Fibroblast of mammary gland (primary cell): ENCODE data around the gene SRA1.
"Not testable (repeated sequence)": the region's sequence is repeated elsewhere in the genome, so short reads cannot be mapped to it uniquely, and the experiment has no call there.

Experiments used
- DNase-seq: peaks from one replicate; pipeline ENCODE4 v3.0.0-alpha.2; 2010; ENCODE audit warnings: low read depth
- H3K4me3 ChIP-seq: 2 replicates; pipeline ENCODE4 v1.5.1; 2011; ENCODE audit warnings: low read depth, mild to moderate bottlenecking, low read length, moderate library complexity; ENCODE audit not compliant: control insufficient read depth
- TF ChIP-seq, protein P1 (sequence below): conservative IDR thresholded peaks from 2 replicates; pipeline ENCODE4 v1.5.1; 2011; ENCODE audit warnings: low read depth, low read length, inconsistent platforms; ENCODE audit not compliant: control insufficient read depth, insufficient read depth

The SRA1 gene

GRCh38 chr5:140598836-140599235, 41.6 kb upstream of the SRA1 start:
- no peak overlapping the region for H3K4me3 ChIP-seq
- no peak for DNase-seq
- TF ChIP-seq, protein P1, sequence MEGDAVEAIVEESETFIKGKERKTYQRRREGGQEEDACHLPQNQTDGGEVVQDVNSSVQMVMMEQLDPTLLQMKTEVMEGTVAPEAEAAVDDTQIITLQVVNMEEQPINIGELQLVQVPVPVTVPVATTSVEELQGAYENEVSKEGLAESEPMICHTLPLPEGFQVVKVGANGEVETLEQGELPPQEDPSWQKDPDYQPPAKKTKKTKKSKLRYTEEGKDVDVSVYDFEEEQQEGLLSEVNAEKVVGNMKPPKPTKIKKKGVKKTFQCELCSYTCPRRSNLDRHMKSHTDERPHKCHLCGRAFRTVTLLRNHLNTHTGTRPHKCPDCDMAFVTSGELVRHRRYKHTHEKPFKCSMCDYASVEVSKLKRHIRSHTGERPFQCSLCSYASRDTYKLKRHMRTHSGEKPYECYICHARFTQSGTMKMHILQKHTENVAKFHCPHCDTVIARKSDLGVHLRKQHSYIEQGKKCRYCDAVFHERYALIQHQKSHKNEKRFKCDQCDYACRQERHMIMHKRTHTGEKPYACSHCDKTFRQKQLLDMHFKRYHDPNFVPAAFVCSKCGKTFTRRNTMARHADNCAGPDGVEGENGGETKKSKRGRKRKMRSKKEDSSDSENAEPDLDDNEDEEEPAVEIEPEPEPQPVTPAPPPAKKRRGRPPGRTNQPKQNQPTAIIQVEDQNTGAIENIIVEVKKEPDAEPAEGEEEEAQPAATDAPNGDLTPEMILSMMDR, result no peak

DNA sequence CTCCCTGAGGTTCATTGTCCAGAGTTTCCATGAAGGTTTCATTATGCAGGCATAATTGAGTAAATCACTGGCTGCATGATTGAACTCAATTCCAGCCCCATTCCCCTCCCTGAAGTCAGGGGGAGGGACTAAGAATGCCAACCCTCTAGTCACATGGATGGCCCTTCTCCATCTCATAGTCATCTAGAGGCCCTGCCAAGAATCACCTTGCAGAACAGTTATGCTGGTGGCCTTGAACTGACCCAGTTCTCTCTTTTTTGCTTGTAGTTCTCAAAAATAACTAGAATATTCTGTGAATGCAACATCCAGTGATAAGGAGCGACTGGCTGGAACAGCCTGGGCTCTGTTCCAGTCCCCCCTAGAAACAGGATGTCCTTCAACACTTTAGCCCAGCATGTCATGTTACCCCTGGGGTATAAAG, 39.1 kb upstream of the SRA1 start:
- no peak for DNase-seq
- TF ChIP-seq, protein P1, result no peak
- H3K4me3 ChIP-seq, result no peak overlapping the region

DNA sequence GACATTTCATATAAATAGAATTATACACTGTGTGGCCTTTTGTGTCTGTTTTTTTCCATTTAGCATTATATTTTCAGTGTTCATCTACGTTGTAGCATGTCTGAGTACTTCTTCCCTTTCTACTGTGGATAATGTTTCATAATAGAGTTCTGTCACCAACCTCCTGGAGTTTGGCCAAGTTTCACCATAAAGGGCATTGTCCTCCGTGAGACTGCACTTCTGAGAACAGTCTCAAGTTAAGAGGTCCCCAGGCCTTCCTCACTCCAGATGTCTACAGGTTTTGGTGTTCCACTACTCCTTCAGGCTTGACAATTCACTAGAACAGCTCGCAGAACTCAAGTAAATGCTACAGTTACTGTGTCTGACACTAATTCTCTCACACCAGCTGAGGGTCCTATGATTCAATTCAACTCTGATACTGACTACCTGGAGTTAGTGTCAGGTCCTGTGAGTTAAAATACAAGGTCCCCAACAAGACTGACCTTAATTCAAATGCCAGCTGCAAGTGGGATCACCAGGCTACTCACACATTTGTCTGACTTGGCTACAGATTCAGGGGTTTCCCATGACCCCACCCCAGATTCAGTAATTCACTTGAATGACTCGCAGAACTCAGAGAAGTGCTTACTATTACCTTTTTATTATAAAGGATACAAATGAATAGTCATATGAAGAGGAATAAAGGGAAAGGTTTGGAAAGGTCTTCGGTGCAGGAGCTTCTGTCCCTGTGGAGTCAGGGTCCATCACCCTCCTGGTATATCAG, 38.4 kb upstream of the SRA1 start:
- TF ChIP-seq, protein P1, result no peak
- DNase-seq, result no peak
- no peak overlapping the region for H3K4me3 ChIP-seq

- TF ChIP-seq, protein P1, result no peak
- H3K4me3 ChIP-seq, result no peak overlapping the region
- no peak for DNase-seq
Observed at GRCh38 chr5:140594169-140594568, 36.9 kb upstream of the SRA1 start.

GRCh38 chr5:140593070-140593469, 35.8 kb upstream of the SRA1 start:
- not testable (repeated sequence) for H3K4me3 ChIP-seq, DNase-seq

GRCh38 chr5:140591747-140592372, 34.6 kb upstream of the SRA1 start:
- TF ChIP-seq, protein P1, result no peak
- peak; percentile 51 for DNase-seq
- no peak overlapping the region for H3K4me3 ChIP-seq

- TF ChIP-seq, protein P1, result no peak
- no peak for DNase-seq
- H3K4me3 ChIP-seq, result no peak overlapping the region
Observed at GRCh38 chr5:140590861-140591260, 33.6 kb upstream of the SRA1 start.
